UCSD-AML1 (cell line): Measurements from ENCODE around the gene EOGT.

Experiments
- DNase-seq: peaks from one replicate; lab custom pipeline; 2025; ENCODE audit not compliant: unreplicated experiment; lab: John Stamatoyannopoulos, UW

EOGT gene

DNA sequence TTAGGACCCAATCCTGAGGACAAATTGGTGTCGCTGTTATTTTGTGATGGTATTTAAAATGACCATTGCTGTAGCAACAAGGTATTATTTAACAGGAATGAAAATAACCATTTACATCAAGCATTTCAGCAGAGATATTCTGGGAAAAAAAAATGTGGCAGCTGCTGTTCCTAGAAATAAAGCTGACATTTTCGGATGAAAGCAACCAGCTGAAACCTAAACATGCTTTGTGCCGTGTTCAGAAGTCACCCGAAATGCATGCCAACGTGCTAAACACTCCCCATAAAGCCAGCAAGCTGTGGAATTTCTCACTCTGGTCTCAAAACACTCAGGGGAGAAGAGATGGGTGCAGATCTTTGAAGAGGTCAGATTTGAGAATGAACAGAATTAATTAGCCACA is 49.6 kb downstream of the EOGT start:
- no peak for DNase-seq

DNA sequence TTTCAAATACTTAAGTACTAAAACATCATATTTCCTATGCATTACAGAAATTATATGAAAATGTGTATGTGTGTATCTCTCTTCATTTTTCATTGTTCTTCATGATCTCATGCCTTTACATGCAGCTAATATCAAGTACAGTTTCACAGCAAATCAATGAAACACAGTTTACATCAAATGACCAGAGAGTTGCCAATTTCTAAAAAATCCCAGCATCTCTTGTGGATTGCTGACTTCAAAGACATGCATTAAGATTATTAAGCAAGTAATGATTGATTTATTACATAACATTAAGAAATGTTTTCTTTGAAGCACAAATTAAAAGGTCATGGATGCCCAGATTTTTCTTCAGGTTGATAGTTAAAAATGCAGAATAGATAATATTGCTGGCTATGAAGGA is 50.1 kb downstream of the EOGT start:
- no peak for DNase-seq

DNA sequence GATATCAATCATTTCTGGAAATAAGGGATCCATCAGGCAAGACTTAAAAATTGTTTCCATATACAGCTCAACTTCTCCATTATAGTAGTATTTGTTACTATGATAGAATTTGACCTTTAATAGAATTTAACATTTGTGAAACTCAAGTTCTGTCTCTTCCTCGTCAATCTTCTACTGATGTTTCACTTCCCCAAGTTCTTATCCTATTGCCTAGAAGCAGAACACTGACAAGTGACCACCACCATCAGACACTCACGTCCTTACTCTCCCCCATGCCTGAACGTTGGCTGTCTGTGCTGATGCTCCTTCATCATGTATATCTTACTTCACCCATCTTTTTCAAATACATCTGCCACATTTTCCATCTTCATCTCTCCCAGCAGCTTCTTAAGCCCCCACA is 54.6 kb downstream of the EOGT start:
- no peak for DNase-seq

DNA sequence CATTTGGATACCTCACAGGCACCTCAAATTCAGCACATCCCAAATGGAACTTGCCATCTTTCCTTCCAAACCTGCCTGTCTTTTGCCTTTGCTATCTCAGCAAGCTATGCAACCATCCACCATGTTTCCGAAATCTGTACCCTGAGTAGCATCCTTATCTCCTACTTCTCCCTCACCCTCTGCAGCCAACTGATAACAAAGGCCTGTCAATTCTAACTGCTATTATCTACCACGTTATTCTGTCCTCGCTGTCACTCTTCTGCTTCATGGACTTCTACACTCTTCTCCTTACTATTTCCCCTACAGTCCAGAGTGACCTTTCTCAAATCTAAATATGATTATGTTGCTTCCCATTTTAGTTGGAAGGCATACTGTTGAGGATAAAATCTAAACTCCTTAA is 55.6 kb downstream of the EOGT start:
- DNase-seq: no peak

DNA sequence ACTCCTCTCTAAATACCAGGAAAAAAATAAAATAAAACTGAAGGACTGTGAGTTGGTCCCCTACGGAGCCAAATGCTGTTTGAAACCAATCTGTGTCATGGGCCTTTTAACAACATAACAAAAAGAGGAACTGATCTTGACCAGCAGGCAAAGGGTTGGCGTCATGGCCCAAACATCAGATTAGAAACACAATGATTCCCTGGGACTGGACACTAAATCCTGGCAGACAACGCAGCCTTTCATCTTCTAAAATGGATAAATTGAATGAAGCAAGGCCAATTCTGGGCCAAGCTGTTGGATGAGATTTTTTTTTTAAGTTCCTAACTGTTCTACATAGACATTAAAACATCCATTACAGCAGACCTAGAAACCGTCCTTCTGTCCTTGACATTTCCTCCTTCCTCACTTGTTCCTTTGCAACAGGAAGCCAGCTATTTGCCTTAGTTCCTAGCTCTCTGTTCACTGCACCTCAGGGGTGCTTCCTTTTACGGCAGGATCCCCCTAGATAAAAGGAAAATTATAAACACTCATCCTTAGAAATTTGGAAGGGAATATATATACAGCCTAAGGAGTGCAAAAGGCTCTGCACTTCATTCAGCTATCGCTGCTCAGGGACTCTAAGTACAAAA is 59.6 kb downstream of the EOGT start:
- no peak for DNase-seq

DNA sequence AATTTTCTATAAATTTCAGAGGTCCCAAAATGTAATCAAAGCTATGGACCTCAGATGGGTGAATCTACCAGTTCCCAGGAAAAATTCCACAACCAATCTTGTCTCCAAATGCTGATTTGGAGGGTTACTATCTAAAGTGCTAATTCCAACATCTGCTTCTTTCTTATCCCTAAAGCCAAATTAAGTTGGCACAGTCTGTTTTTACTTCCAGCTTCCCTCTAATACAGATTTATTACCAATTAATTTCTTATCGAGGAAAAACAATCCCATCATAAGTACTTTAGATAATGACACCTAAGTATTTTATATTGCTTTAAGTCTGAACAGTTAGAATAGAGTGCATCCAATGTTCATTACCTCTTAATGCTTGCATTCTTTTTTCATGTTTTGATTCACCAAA is 68.3 kb downstream of the EOGT start:
- DNase-seq: no peak

DNA sequence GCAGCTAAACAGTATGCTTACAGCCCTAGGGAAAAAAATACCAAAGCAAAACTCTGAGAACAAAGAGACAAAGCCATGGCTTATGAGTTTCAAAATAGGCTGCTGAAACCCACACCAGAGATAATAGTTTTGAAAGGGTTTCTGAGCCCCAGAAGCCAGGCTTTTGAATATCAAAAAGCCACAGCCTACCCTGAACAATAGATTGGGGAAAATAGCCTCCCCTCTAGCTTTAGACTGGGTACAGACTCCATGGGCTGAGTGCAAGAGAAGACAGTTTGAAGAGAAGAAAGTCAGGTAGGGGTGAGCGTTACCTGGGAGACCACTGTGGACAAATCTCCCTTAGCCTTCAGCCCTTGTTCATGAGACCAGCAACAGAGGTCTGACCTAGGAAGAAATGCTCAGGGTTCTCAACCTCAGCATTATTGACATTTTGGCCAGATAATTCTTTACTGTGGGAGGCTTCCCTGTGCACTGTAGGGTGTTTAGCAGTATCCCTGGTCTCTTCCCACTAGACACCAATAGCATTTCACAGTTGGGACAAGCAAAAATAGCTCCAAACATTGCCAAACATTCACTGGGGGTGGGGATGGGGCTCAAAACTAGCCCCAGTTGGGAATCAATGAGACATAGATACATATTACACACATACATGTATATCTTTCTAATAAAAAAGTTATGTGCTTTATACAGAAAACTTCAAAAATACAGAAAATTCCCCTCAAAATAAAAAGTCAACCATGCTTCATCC is 69.6 kb downstream of the EOGT start:
- DNase-seq: no peak

DNA sequence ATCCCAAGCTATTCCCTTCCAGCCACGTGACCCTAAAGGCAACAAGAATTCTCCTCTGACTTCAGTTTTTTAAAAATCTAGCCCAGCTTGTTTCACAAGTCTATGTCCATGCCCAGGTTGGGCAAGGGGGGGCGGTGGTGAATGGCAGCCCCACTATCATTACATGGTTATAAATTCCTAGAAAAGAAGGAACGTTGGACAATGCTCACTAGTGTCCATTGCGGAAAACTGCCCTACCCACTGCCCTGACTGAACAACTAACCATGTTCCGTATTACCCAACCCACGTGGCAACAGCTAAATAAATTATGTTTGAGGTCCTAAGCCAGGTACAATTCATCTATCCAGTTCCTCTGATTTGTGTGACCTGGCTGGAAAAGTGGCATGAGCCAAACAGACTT is 72.4 kb downstream of the EOGT start:
- DNase-seq: no peak

DNA sequence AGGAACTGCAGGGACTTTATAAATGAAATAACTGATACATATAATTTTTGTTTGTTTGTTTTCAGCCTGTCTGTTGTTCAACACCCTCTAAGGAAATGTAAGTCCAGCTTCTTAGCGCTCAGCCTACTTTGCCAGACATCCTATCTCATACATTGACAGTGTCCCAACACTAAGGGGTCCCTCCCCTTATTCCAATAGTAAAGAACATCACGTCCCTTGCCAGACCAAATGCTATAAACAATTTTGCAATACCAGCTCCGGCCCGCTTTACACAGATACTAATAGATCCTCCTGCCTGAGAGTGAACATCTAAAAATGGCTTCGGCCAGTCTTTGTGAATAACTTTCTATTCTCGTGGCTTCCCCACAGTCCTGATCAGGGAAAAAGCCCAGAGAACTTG is 76.6 kb downstream of the EOGT start:
- DNase-seq: no peak

DNA sequence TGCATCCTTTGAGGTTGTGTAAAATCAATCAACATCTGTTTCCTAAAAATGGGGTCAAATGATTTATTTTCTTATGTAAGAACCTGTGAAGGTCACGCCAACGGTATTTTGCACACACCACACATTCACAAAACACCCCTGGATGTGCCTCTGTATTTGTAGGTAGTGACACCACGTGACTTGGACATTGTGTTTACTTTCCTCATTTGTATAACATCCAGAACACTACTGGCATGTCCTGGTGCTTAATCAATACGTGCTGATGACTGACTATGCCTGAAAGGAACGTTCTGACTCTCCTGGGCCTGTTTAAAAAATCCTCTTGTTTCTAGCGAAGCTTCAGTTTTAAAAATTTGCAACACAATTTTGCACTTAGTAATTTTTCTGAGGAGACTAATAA is 77.7 kb downstream of the EOGT start:
- DNase-seq: no peak

DNA sequence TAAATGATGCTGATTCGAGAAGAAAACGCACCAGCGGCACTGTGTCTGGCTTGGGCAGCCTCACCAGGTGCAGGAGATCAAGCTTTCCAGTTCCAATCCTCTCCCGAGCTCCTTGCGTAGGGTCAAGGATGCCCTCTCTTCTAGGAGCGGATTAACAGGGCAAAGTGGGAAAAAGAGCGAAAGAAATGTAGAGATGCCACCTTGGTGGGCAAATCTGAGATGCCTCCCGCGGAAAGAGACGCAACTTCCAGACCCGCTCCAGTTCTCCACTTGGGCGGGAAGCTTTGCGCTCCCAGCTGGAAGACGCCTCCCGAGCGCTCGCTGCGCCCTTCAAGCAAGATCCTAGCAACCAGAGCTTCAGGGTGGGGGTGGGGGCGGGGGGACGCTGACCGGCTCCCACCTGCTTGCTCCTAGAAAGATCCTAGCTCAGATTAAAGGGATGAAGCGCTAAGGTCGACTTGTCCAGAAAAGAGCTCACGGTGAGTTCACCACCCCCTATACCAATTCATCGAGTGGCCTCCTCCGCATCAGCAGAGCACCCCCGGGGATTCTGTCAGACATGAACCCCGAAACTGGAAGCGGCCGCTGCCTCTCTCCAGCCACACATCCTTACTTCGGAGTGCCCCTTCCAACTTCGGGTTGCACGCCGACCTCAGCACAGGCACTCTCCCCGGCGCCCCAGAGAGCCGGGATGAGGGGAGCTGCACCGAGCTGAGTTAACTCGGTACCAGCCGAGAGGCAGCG is 81.9 kb downstream of the EOGT start:
- DNase-seq: no peak
